H9 (cell line): ENCODE results near the gene HM13. TPM values are rescaled to one million over a fixed set of nuclear protein-coding genes. Genes with fewer than 3 reads are reported as not detected.
A peak's percentile ranks its signal among the peaks of the same experiment; 100 is the strongest.

Source experiments
- DNase-seq: peaks from one replicate; pipeline ENCODE4 v3.0.0-alpha.2; 2017
- H2AFZ ChIP-seq: one replicate; pipeline ENCODE4 v1.6.1; 2013; ENCODE audit warnings: mild to moderate bottlenecking, low read length, control low read depth, moderate library complexity
- H2AK5ac ChIP-seq: 2 replicates; pipeline ENCODE4 v1.6.1; 2013; ENCODE audit warnings: low read length, control low read depth, mixed read lengths; ENCODE audit not compliant: insufficient read length
- H2BK120ac ChIP-seq: one replicate; pipeline ENCODE4 v1.6.1; 2013; ENCODE audit warnings: low read depth, mild to moderate bottlenecking, low read length, control low read depth, inconsistent platforms; ENCODE audit not compliant: poor library complexity, severe bottlenecking
- H2BK12ac ChIP-seq: 2 replicates; pipeline ENCODE4 v1.6.1; 2013; ENCODE audit warnings: low read length, control low read depth, mixed read lengths, low read depth; ENCODE audit not compliant: insufficient read length
- H2BK15ac ChIP-seq: 2 replicates; pipeline ENCODE4 v1.6.1; 2013; ENCODE audit warnings: low read depth, low read length, control low read depth
- H2BK20ac ChIP-seq: one replicate; pipeline ENCODE4 v1.6.1; 2013; ENCODE audit warnings: low read depth, mild to moderate bottlenecking, low read length, control low read depth, inconsistent platforms; ENCODE audit not compliant: poor library complexity, severe bottlenecking
- H2BK5ac ChIP-seq: 2 replicates; pipeline ENCODE4 v1.6.1; 2013; ENCODE audit warnings: low read length, control low read depth, mixed read lengths; ENCODE audit not compliant: insufficient read length
- H3K14ac ChIP-seq: 2 replicates; pipeline ENCODE4 v1.6.1; 2013; ENCODE audit warnings: low read length, control low read depth; ENCODE audit not compliant: insufficient read depth
- H3K18ac ChIP-seq: 2 replicates; pipeline ENCODE4 v1.6.1; 2013; ENCODE audit warnings: low read depth, mild to moderate bottlenecking, mixed read lengths, low read length, control low read depth; ENCODE audit not compliant: insufficient read length
- H3K23ac ChIP-seq: 2 replicates; pipeline ENCODE4 v1.6.1; 2013; ENCODE audit warnings: low read length, control low read depth, mixed read lengths, low read depth; ENCODE audit not compliant: insufficient read length
- H3K23me2 ChIP-seq: 2 replicates; pipeline ENCODE4 v1.6.1; 2013; ENCODE audit warnings: low read depth, mild to moderate bottlenecking, mixed read lengths, low read length, control low read depth; ENCODE audit not compliant: insufficient read length, poor library complexity, severe bottlenecking
- H3K27ac ChIP-seq: 2 replicates; pipeline ENCODE4 v1.5.1; 2013; ENCODE audit warnings: low read length, control low read depth, mixed read lengths, low read depth; ENCODE audit not compliant: insufficient read length
- H3K27me3 ChIP-seq: 2 replicates; pipeline ENCODE4 v1.6.1; 2013; ENCODE audit warnings: low read length, control low read depth, inconsistent platforms; ENCODE audit not compliant: insufficient read depth
- H3K4ac ChIP-seq: 2 replicates; pipeline ENCODE4 v1.6.1; 2013; ENCODE audit warnings: low read depth, mild to moderate bottlenecking, control low read depth, inconsistent platforms, low read length, moderate library complexity
- H3K4me1 ChIP-seq: 2 replicates; pipeline ENCODE4 v1.6.1; 2013; ENCODE audit warnings: low read length, control low read depth, inconsistent platforms; ENCODE audit not compliant: insufficient read depth
- H3K4me2 ChIP-seq: 2 replicates; pipeline ENCODE4 v1.6.1; 2013; ENCODE audit warnings: low read length, control low read depth, mixed read lengths; ENCODE audit not compliant: insufficient read length, insufficient read depth
- H3K56ac ChIP-seq: 2 replicates; pipeline ENCODE4 v1.6.1; 2013; ENCODE audit warnings: low read depth, mild to moderate bottlenecking, mixed read lengths, low read length, control low read depth; ENCODE audit not compliant: insufficient read length
- H3K79me1 ChIP-seq: 2 replicates; pipeline ENCODE4 v1.6.1; 2013; ENCODE audit warnings: low read depth, mild to moderate bottlenecking, moderate library complexity, low read length, control low read depth, inconsistent platforms; ENCODE audit not compliant: insufficient read depth, poor library complexity, severe bottlenecking
- H3K79me2 ChIP-seq: 2 replicates; pipeline ENCODE4 v1.6.1; 2013; ENCODE audit warnings: low read length, control low read depth, inconsistent platforms; ENCODE audit not compliant: insufficient read depth
- H3K9ac ChIP-seq: 2 replicates; pipeline ENCODE4 v1.6.1; 2013; ENCODE audit warnings: low read length, control low read depth, mixed read lengths; ENCODE audit not compliant: insufficient read length; ENCODE audit errors: extremely low read depth
- H3K9me3 ChIP-seq: one replicate; pipeline ENCODE4 v1.6.1; 2013; ENCODE audit warnings: low read depth, low read length, inconsistent platforms; ENCODE audit not compliant: control insufficient read depth
- H3T11ph ChIP-seq: one replicate; pipeline ENCODE4 v1.6.1; 2013; ENCODE audit warnings: mild to moderate bottlenecking, low read length, control low read depth, inconsistent platforms
- H4K20me1 ChIP-seq: one replicate; pipeline ENCODE4 v1.6.1; 2013; ENCODE audit not compliant: control insufficient read depth, insufficient read length, insufficient read depth
- H4K5ac ChIP-seq: 2 replicates; pipeline ENCODE4 v1.6.1; 2013; ENCODE audit warnings: low read depth, mild to moderate bottlenecking, mixed read lengths, low read length, control low read depth; ENCODE audit not compliant: insufficient read length
- H4K8ac ChIP-seq: replicated peaks from 2 replicates; pipeline ENCODE4 v1.6.1; 2013; ENCODE audit warnings: low read length, control low read depth, mixed read lengths, low read depth; ENCODE audit not compliant: insufficient read length
- H4K91ac ChIP-seq: 2 replicates; pipeline ENCODE4 v1.6.1; 2013; ENCODE audit warnings: low read depth, mild to moderate bottlenecking, moderate library complexity, mixed read lengths, low read length, control low read depth; ENCODE audit not compliant: insufficient read length
- H3K27ac Mint-ChIP-seq, 3 experiments: 2 replicates in 2 of 3; 3 replicates in 1 of 3; pipeline ENCODE4 v1.8.0; 2020 to 2021; ENCODE audit warnings: mixed read lengths in 3 of 3, mild to moderate bottlenecking in 1 of 3, moderate library complexity in 1 of 3
- H3K27me3 Mint-ChIP-seq: 2 replicates; pipeline ENCODE4 v1.8.0; 2021; ENCODE audit warnings: low read depth, mild to moderate bottlenecking, moderate library complexity, mixed read lengths
- H3K36me3 Mint-ChIP-seq, 3 experiments: 2 replicates in 2 of 3; 3 replicates in 1 of 3; pipeline ENCODE4 v1.8.0; 2020 to 2021; ENCODE audit warnings: low read depth in 3 of 3, mixed read lengths in 3 of 3; ENCODE audit not compliant: insufficient read depth in 1 of 3
- H3K4me1 Mint-ChIP-seq, 2 experiments: 2 replicates each; pipeline ENCODE4 v1.8.0; 2020; ENCODE audit warnings: mixed read lengths in 2 of 2
- H3K4me3 Mint-ChIP-seq, 2 experiments: 2 replicates in 1 of 2; 3 replicates in 1 of 2; pipeline ENCODE4 v1.8.0; 2020 to 2021; ENCODE audit warnings: mild to moderate bottlenecking in 2 of 2, mixed read lengths in 2 of 2, moderate library complexity in 1 of 2
- H3K9me3 Mint-ChIP-seq, 2 experiments: 2 replicates in 1 of 2; 3 replicates in 1 of 2; pipeline ENCODE4 v1.8.0; 2020; ENCODE audit warnings: mild to moderate bottlenecking in 2 of 2, mixed read lengths in 2 of 2, moderate library complexity in 1 of 2
- WGBS: extraction: QIAGEN DNeasy Blood & Tissue Kit; methylation state at CpG from one replicate; pipeline ENCODE4 v1.1.7; 2013; ENCODE audit warnings: missing lambda C conversion rate, low lambda C conversion rate, mixed read lengths; ENCODE audit not compliant: insufficient read length; ENCODE audit errors: extremely low coverage; 5-methylcytosine and 5-hydroxymethylcytosine counted together
- total RNA-seq: library from RNA; stranded (reverse); gene quantifications from 2 replicates; pipeline ENCODE4 v1.2.1, GENCODE V29; 2021
- TF ChIP-seq, protein P1 (sequence below): fragments of 200-600 bp; sonication (generic); conservative IDR thresholded peaks from 3 replicates; pipeline ENCODE4 v1.8.0; 2021; ENCODE audit warnings: antibody characterized with exemption, mild to moderate bottlenecking

Gene HM13
- total RNA-seq, 1 experiment from 2014 or later, result 169 TPM

DNA sequence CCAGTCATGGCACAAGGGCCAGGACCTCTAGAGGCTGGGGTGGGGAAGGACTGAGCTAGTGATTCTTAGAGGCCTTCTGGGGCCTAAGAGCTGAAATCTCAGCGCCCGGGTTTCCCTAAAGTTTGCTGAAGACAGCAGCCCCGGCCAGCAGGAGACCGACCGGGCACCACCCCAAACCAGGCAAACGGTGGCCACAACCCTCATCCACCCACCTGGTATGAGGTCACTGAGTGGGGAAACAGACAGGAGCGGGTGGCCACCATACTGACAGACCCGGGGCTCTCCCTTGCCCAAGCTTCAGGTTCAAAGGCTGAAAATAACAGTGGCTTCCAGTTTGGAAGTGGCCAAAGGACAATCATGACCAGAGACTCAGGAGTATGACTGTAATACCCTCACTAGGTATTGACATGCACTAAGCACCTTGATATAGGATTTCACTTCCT, 55.8 kb downstream of the HM13 start:
- DNase-seq, result no peak
- H4K20me1 ChIP-seq, result no peaks in the 10 kb centered on the region
- peak overlapping the region in 2 of 3 experiments; percentile 61 to 94; a peak in 3 of 7 replicates for H3K27ac Mint-ChIP-seq
- H2AK5ac ChIP-seq, result no peak overlapping the region
- no peak overlapping the region for H3K56ac ChIP-seq
- H3T11ph ChIP-seq, result no peak overlapping the region
- no peak overlapping the region for H4K5ac ChIP-seq
- WGBS, result no CpG with 5 or more reads among the region's 8 CpGs
- H3K79me1 ChIP-seq, result no peaks in the 10 kb centered on the region
- H4K8ac ChIP-seq, result no peak overlapping the region
- H2AFZ ChIP-seq, result no peak overlapping the region
- H3K9ac ChIP-seq, result no peak overlapping the region
- H3K23ac ChIP-seq, result no peak overlapping the region
- peaks cover 6% of the 10 kb centered on the region for H3K23me2 ChIP-seq
- no peak overlapping the region for H2BK120ac ChIP-seq
- no peak overlapping the region for H2BK12ac ChIP-seq
- H3K14ac ChIP-seq, result no peak overlapping the region
- H3K27me3 Mint-ChIP-seq, result no peaks in the 10 kb centered on the region; the same call in 1 of the 2 replicates
- H3K18ac ChIP-seq, result no peak overlapping the region
- no peaks in the 10 kb centered on the region for H3K9me3 Mint-ChIP-seq
- H3K4ac ChIP-seq, result no peak overlapping the region
- H3K9me3 ChIP-seq, result no peaks in the 10 kb centered on the region
- no peak overlapping the region for H3K4me2 ChIP-seq
- no peak overlapping the region for H2BK20ac ChIP-seq
- H3K4me1 ChIP-seq, result no peaks in the 10 kb centered on the region; the same call in 1 of the 2 replicates
- H3K4me1 Mint-ChIP-seq, result peaks cover 51 to 65% of the 10 kb centered on the region in 2 experiments
- H3K36me3 Mint-ChIP-seq, result peaks cover 2 to 40% (median 8%) of the 10 kb centered on the region in 3 experiments; a peak in 5 of 7 replicates
- no peak overlapping the region for H4K91ac ChIP-seq
- H3K4me3 Mint-ChIP-seq, result no peak overlapping the region
- H2BK15ac ChIP-seq, result no peak overlapping the region
- H2BK5ac ChIP-seq, result no peak overlapping the region
- no peaks in the 10 kb centered on the region for H3K79me2 ChIP-seq
- TF ChIP-seq, protein P1, sequence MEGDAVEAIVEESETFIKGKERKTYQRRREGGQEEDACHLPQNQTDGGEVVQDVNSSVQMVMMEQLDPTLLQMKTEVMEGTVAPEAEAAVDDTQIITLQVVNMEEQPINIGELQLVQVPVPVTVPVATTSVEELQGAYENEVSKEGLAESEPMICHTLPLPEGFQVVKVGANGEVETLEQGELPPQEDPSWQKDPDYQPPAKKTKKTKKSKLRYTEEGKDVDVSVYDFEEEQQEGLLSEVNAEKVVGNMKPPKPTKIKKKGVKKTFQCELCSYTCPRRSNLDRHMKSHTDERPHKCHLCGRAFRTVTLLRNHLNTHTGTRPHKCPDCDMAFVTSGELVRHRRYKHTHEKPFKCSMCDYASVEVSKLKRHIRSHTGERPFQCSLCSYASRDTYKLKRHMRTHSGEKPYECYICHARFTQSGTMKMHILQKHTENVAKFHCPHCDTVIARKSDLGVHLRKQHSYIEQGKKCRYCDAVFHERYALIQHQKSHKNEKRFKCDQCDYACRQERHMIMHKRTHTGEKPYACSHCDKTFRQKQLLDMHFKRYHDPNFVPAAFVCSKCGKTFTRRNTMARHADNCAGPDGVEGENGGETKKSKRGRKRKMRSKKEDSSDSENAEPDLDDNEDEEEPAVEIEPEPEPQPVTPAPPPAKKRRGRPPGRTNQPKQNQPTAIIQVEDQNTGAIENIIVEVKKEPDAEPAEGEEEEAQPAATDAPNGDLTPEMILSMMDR, result no peak
- H3K27me3 ChIP-seq, result no peaks in the 10 kb centered on the region
- H3K27ac ChIP-seq, result no peak overlapping the region
